MM.1S (cell line): ENCODE measurements around the gene TJP1.
A peak's percentile ranks its signal among the peaks of the same experiment; 100 is the strongest.

ENCODE experiments used
- DNase-seq: peaks from one replicate; pipeline ENCODE4 v3.0.0-alpha.2; 2015
- H2AFZ ChIP-seq: fragments of 300-600 bp; sonication (generic); 2 replicates; pipeline ENCODE4 v1.6.0; 2016; ENCODE audit warnings: antibody characterized with exemption, low read length
- H3F3A ChIP-seq: fragments of 300-600 bp; sonication (generic); 2 replicates; pipeline ENCODE4 v1.6.1; 2016; ENCODE audit warnings: mild to moderate bottlenecking, antibody characterized with exemption, low read length, moderate library complexity, mixed read lengths; ENCODE audit not compliant: insufficient read depth
- H3K27ac ChIP-seq: fragments of 300-600 bp; sonication (generic); 2 replicates; pipeline ENCODE4 v1.5.1; 2016; ENCODE audit warnings: mild to moderate bottlenecking, low read length
- H3K27me3 ChIP-seq: fragments of 300-600 bp; sonication (generic); replicated peaks from 2 replicates; pipeline ENCODE4 v1.6.0; 2016; ENCODE audit warnings: low read length; ENCODE audit not compliant: insufficient read depth
- H3K36me3 ChIP-seq: fragments of 300-600 bp; sonication (generic); replicated peaks from 2 replicates; pipeline ENCODE4 v1.6.1; 2016; ENCODE audit warnings: mild to moderate bottlenecking, low read length, mixed read lengths; ENCODE audit not compliant: insufficient read depth
- H3K4me1 ChIP-seq: fragments of 300-600 bp; sonication (generic); 2 replicates; pipeline ENCODE4 v1.6.1; 2016; ENCODE audit warnings: low read length, mixed read lengths
- H3K4me2 ChIP-seq: fragments of 300-600 bp; sonication (generic); 2 replicates; pipeline ENCODE4 v1.6.0; 2016; ENCODE audit warnings: low read depth, low read length
- H3K4me3 ChIP-seq: fragments of 300-600 bp; sonication (generic); 2 replicates; pipeline ENCODE4 v1.5.1; 2016; ENCODE audit warnings: low read length, mixed read lengths
- H3K79me2 ChIP-seq: fragments of 300-600 bp; sonication (generic); 2 replicates; pipeline ENCODE4 v1.6.1; 2016; ENCODE audit warnings: mixed run types, low read length, mixed read lengths
- H3K9ac ChIP-seq: fragments of 300-600 bp; sonication (generic); 2 replicates; pipeline ENCODE4 v1.6.1; 2016; ENCODE audit warnings: low read length, mixed read lengths
- H3K9me2 ChIP-seq: fragments of 300-600 bp; sonication (generic); replicated peaks from 2 replicates; pipeline ENCODE4 v1.6.1; 2016; ENCODE audit warnings: mild to moderate bottlenecking, low read length, mixed read lengths; ENCODE audit not compliant: insufficient read depth
- H3K9me3 ChIP-seq: fragments of 300-600 bp; sonication (generic); replicated peaks from 2 replicates; pipeline ENCODE4 v1.6.1; 2016; ENCODE audit warnings: mild to moderate bottlenecking, low read length, mixed read lengths; ENCODE audit not compliant: insufficient read depth
- H4K20me1 ChIP-seq: fragments of 300-600 bp; sonication (generic); 2 replicates; pipeline ENCODE4 v1.6.1; 2016; ENCODE audit warnings: mild to moderate bottlenecking, low read length, moderate library complexity, mixed read lengths; ENCODE audit not compliant: insufficient read depth
- CTCF ChIP-seq: fragments of 300-600 bp; sonication (generic); IDR thresholded peaks from 2 replicates; pipeline ENCODE4 v1.5.1; 2016; ENCODE audit warnings: antibody characterized with exemption, low read length, mixed read lengths
- EZH2 ChIP-seq: fragments of 300-600 bp; sonication (generic); optimal IDR thresholded peaks from 2 replicates; pipeline ENCODE3; 2017; ENCODE audit warnings: low read depth, mild to moderate bottlenecking, antibody characterized with exemption, low read length, mixed read lengths
- EZH2phosphoT487 ChIP-seq: fragments of 300-600 bp; sonication (generic); IDR thresholded peaks from 2 replicates; pipeline ENCODE4 v1.6.1; 2018; ENCODE audit warnings: antibody characterized with exemption, low read length

The TJP1 gene

GRCh38 chr15:29687939-29688505 lies 134.2 kb downstream of the TJP1 start:
- H3K27ac ChIP-seq, result no peak overlapping the region
- H3K27me3 ChIP-seq, result no peaks in the 10 kb centered on the region
- no peak for DNase-seq
- no peak for TF ChIP-seq CTCF
- no peak for TF ChIP-seq EZH2phosphoT487
- TF ChIP-seq EZH2, result no peak
- no peak overlapping the region for H3K9ac ChIP-seq
- no peak overlapping the region for H3K4me3 ChIP-seq
- no peaks in the 10 kb centered on the region for H4K20me1 ChIP-seq
- no peaks in the 10 kb centered on the region for H3K9me3 ChIP-seq
- H3K4me1 ChIP-seq, result peaks cover 14% of the 10 kb centered on the region; the same call in 1 of the 2 replicates
- H2AFZ ChIP-seq, result no peak overlapping the region
- H3K9me2 ChIP-seq, result no peaks in the 10 kb centered on the region
- no peaks in the 10 kb centered on the region for H3K36me3 ChIP-seq
- no peaks in the 10 kb centered on the region for H3F3A ChIP-seq
- H3K4me2 ChIP-seq, result no peak overlapping the region
- no peaks in the 10 kb centered on the region for H3K79me2 ChIP-seq

- no peak overlapping the region for H3K4me3 ChIP-seq
- no peaks in the 10 kb centered on the region for H3K9me3 ChIP-seq
- H3K9ac ChIP-seq, result no peak overlapping the region
- DNase-seq, result peak; percentile 47
- no peak overlapping the region for H3K27ac ChIP-seq
- no peaks in the 10 kb centered on the region for H3F3A ChIP-seq
- no peaks in the 10 kb centered on the region for H4K20me1 ChIP-seq
- no peak overlapping the region for H2AFZ ChIP-seq
- TF ChIP-seq EZH2 (no peak), CTCF (no peak), EZH2phosphoT487 (no peak)
- peaks cover 14% of the 10 kb centered on the region; the same call in 1 of the 2 replicates for H3K4me1 ChIP-seq
- H3K4me2 ChIP-seq, result no peak overlapping the region
- no peaks in the 10 kb centered on the region for H3K27me3 ChIP-seq
- no peaks in the 10 kb centered on the region for H3K9me2 ChIP-seq
- H3K79me2 ChIP-seq, result no peaks in the 10 kb centered on the region
- no peaks in the 10 kb centered on the region for H3K36me3 ChIP-seq
Observed at GRCh38 chr15:29687204-29687815, 135.0 kb downstream of the TJP1 start.

- no peak overlapping the region for H3K27ac ChIP-seq
Observed at GRCh38 chr15:29686445-29687203, 135.6 kb downstream of the TJP1 start.

More at GRCh38 chr15:29686445-29687203, 135.6 kb downstream of the TJP1 start:
- H3K36me3 ChIP-seq, result no peaks in the 10 kb centered on the region
- H3K4me1 ChIP-seq, result peaks cover 14% of the 10 kb centered on the region; the same call in 1 of the 2 replicates
- H3K4me3 ChIP-seq, result no peak overlapping the region
- H3K9me2 ChIP-seq, result no peaks in the 10 kb centered on the region
- no peak for DNase-seq
- no peaks in the 10 kb centered on the region for H3K27me3 ChIP-seq
- H3K9ac ChIP-seq, result no peak overlapping the region
- no peaks in the 10 kb centered on the region for H3F3A ChIP-seq
- H3K9me3 ChIP-seq, result no peaks in the 10 kb centered on the region
- H3K79me2 ChIP-seq, result no peaks in the 10 kb centered on the region
- TF ChIP-seq EZH2phosphoT487 (no peak), CTCF (no peak), EZH2 (no peak)
- H3K4me2 ChIP-seq, result no peak overlapping the region
- H4K20me1 ChIP-seq, result no peaks in the 10 kb centered on the region
- no peak overlapping the region for H2AFZ ChIP-seq
